Germinal center (tissue), 1 donor: Measurements from ENCODE around the gene C11orf91.
"Not testable (repeated sequence)": the region's sequence is repeated elsewhere in the genome, so short reads cannot be mapped to it uniquely, and the experiment has no call there.

Source experiments
- DNase-seq: peaks from one replicate; pipeline ENCODE4 v3.0.0; 2012; ENCODE audit warnings: mixed read lengths, low spot score

Gene C11orf91

DNA sequence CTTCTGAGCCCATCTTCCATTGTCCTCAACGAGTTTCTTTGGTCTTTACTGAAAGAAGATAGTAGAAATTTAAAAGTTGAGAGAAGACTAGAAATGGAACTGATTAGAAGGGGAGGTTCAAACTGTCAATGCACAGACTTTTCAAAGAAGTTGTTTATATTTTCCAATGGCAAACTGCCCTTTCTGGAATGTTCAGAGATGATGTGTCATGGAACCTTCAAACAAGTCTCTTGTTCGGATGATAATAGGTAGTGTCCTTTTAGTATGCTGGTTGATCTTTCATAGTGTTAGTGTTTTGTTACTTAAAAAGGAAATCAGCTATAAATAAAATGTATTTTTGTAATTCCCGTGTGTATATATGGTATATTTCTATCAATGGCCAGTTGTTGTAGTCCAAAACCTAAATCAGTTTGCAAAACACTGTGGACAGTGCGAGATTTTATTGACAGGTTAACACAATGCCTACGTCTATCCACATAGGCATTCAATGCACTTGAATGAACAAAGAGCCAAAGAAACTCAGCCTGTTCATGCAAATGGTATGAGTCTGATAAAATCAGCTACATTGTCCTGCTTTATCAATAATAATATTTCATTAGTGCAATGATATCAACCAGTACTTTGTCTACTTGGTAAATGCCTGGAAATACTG, 30.9 kb downstream of the C11orf91 start:
- DNase-seq: no peak

DNA sequence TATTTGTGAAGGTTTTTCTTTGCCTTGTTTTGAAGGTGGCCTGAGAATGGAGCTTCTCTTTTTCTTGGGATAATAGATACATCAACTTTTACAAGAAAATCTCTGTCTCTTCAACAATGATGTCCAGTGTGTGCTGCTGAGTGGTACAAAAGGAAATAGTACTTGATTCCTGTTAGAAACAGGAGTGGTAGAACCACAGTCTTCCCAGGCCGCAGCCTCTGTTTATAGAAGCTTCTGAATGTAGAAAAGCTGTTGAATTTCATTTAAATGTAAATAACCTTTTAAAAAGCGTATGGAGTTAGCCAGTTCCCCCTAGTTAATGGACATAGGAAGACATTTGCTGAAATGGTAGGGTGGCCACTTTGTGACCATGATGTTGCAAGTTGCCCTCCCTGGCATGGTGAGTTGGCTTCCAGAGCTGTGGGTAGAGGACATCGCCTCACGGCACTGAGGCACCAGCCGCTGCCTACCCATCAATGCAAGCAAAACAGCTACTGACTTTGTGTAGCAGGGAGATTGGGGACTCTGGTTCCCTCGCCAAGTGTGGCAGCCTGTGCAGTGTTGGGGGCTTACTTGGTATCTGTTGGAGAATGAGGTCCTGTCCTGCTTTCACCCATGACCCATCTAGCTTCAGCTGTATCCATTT, 31.6 kb downstream of the C11orf91 start:
- no peak for DNase-seq

GRCh38 chr11:33668468-33668825, 32.2 kb downstream of the C11orf91 start:
- DNase-seq: no peak

DNA sequence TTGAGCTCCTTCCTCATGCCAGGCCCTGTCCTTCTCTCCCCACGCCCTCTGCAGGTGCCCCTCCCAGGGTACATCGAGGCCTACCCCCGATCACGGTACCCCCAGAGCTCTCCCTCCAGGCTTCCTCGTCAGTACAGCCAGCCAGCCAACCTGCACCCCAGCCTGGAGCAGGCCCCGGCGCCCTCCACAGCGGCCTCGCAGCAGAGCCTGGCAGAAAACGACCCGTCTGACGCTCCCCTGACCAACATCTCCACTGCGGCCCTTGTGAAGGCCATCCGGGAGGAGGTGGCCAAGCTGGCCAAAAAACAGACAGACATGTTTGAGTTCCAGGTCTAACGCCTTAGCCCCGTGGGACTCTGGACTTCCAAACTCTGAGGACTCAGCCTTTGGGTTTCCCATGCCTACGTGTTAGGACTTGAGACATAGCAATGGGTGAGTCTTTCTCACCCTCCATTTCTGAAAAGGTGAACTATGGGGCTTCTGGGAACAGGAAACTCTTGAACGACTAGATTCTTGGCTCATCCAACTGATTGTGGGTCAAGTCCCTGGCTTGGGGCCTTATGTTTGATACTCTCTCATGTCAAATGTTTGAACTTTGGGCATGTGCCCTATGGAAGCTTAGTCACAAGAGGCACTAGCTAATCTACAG, 32.7 kb downstream of the C11orf91 start:
- DNase-seq: no peak

DNA sequence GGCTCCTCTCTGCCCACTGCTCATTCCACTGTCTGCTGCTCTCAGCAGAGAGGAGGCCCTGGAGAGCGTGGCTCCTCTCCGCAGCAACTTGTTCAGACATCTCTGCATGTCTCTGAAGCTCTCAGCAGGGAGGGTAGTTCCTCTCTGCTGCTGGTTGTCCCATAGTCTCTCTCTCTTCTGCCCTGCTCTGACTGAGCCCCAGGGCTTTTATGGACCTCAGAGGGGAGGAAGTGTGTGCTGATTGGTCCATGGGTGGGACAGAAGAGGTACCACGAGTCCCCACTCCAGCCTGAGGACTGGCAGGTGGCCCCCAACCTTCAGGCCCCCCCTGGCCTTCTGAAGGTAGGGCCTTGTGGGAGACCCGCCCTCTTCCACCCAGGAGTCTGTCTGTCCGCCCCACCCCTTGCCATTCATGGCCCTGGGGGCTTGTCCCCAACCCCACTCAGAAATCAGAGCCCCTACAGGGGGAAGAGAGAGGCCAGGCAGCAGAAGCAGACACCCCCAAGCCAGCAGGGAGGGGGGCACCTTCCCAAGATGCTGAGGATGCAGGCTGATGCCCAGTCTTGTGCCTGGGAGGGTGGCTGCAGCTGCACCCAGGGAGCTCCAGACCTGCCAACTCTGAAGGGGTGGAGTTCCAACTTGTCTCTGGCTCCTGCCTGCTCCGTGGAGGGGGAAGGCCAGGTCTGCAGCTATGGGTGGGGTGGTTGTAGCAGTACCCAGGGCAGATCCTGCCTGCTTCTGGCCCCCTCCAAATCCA, 35.1 kb downstream of the C11orf91 start:
- no peak for DNase-seq

GRCh38 chr11:33664827-33665226, 35.8 kb downstream of the C11orf91 start:
- no peak for DNase-seq

DNA sequence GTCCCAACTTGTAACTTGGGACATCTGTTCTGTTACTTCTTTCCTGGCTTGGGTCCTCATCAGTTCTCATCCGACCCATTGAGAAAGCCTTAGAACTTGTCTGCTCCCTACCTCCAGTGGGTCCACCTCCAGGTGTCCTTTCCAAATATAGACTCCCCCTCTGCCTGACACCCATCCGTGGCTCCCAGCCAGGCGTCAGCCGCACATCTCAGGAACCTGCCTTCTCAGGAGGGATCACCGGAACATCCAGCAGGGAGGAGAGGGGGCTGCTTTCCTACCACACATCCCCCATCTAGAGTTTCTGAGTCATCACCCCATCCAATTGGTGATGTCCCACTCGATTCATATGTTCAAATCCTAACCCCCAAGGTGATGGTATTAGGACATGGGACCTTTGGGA, 36.5 kb downstream of the C11orf91 start:
- DNase-seq: no peak

GRCh38 chr11:33663121-33663520, 37.5 kb downstream of the C11orf91 start:
- no peak for DNase-seq

GRCh38 chr11:33661526-33661925, 39.1 kb downstream of the C11orf91 start:
- DNase-seq: not testable (repeated sequence)

GRCh38 chr11:33660962-33661361, 39.7 kb downstream of the C11orf91 start:
- DNase-seq: no peak

GRCh38 chr11:33659370-33660139, 41.1 kb downstream of the C11orf91 start:
- DNase-seq: no peak

DNA sequence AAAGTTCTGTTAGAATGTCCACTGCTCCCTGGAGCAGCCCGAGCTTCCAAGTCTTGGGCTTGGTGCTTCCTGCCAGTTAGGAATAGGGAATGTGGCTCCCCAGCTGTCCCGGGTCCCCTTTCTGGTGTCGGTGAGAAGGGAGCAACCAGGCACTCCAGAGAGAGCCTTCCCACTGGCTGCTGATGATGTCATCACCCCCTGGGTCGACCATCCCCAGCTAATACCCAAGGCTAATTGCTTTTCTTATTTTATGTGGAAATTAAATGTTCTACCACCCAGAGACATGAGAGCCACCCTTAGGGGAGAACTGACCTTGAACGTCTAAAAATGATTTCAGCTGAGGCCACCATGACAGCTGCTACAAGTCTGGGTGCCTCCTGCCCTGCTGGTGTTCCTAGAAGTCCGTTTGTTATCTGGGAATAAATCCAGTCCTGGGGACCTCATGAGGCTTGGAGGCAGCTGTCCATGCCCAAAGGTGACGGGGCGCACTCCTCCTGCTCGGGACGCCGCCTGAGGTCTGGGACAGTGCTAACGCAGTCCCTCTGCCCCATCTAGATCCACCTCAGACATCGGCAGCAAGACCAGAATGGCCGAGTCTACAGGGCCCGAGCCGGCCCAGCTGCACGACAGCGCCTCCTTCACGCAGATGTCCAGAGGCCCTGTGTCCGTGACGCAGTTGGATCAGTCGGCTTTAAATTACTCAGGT, 42.3 kb downstream of the C11orf91 start:
- DNase-seq: no peak

DNA sequence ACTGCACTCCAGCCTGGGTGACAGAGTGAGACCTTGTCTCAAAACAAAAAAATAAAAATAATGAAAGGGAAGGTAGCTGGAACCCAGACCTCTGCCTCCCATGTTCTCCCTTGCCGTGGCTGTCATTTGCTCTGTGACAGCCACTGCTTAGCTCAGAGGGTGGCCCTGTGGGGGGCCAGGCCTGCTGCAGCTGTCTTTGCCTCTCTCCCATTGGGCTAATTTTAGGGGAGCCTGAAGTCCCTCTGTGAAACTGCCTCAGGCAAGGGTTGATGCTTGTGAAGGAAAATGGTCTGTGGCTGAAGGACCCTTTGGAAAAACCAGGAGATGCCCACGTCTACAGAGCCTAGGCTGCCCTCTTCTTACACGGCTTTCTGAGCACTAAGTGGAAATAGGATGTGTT, 42.9 kb downstream of the C11orf91 start:
- no peak for DNase-seq

GRCh38 chr11:33656768-33657167, 43.9 kb downstream of the C11orf91 start:
- no peak for DNase-seq

- DNase-seq: no peak
Observed at GRCh38 chr11:33655842-33656600, 44.6 kb downstream of the C11orf91 start.

- DNase-seq: no peak
Observed at GRCh38 chr11:33654594-33654993, 46.0 kb downstream of the C11orf91 start.

GRCh38 chr11:33652930-33653329, 47.7 kb downstream of the C11orf91 start:
- no peak for DNase-seq

- no peak for DNase-seq
Observed at GRCh38 chr11:33652431-33652830, 48.2 kb downstream of the C11orf91 start.

DNA sequence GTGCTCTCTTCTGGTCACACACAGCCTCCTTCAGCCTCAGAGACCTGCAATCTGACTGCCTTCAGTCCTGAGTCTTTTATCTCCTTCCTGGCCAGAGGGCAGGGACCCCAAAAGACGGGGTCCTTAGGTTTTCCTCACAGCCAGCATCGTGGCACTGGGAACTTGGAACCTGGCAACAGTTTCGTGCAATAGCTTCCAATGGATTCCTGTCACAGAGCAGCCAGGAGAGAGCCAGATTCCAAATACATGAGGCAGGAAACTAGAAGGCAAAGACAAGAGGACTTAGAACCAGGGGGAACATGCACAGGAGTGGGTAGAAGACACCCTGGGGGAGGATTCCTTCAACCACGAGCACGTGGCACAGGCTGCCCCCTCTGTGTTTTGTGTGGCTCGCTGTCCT, 48.6 kb downstream of the C11orf91 start:
- no peak for DNase-seq

- no peak for DNase-seq
Observed at GRCh38 chr11:33651555-33651954, 49.1 kb downstream of the C11orf91 start.

DNA sequence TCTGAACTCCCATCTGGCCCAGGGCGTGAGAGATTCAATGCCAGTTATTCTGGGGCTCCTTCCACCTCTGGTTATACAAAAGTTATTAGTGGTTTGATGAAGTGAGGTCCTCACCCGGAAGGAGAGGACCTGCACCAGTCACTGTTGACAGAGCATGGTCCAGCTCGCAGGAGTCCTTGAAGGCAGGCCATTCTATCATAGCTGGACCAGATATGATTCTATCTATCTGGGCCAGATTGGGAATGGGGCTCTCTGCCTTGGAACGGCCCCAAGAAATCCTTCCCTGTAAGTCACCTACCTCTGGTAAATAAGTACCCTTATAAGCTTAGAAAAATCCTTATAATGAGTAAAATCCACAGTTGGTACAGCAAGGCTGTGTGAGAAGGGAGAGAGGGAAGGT, 50.7 kb downstream of the C11orf91 start:
- no peak for DNase-seq
